ENCODE data around the gene SPRYD4.
"Not testable (repeated sequence)": the region's sequence is repeated elsewhere in the genome, so short reads cannot be mapped to it uniquely, and the experiment has no call there.

GRCh38 chr12:56494481-56494880, 26.1 kb downstream of the SPRYD4 start:
- TF ChIP-seq CTCF (conservative IDR thresholded peaks at IDR 0.05 in 1 of 2, IDR thresholded peaks at IDR 0.05 in 1 of 2; ENCODE audit: extremely low read depth in 1 of 2, insufficient read depth in 1 of 2, low read depth in 1 of 2, low read length in 2 of 2); EZH2 (IDR thresholded peaks at IDR 0.05; ENCODE audit: borderline replicate concordance, low read length): not testable (repeated sequence)
